Fibroblast of the aortic adventitia (primary cell): ENCODE results near the gene NUBP2. TPM values are rescaled to one million over a fixed set of nuclear protein-coding genes. Genes with fewer than 3 reads are reported as not detected.
A peak's percentile ranks its signal among the peaks of the same experiment; 100 is the strongest.

Experiments
- DNase-seq: peaks from one replicate; pipeline ENCODE4 v3.0.0-alpha.2; 2010; ENCODE audit warnings: low read depth
- H3K4me3 ChIP-seq: 2 replicates; pipeline ENCODE4 v1.5.1; 2011; ENCODE audit warnings: low read depth, mild to moderate bottlenecking, control low read depth, low read length, moderate library complexity
- total RNA-seq: library from RNA; depleted of rRNA; stranded (reverse); fragments of >200 nt; gene quantifications from 2 replicates; pipeline ENCODE4 v1.2.3, GENCODE V29; 2012; ENCODE audit warnings: low replicate concordance
- TF ChIP-seq, protein P1 (sequence below): IDR thresholded peaks from 2 replicates; pipeline ENCODE4 v1.5.1; 2011; ENCODE audit warnings: mild to moderate bottlenecking, low read length, control low read depth, inconsistent platforms; ENCODE audit not compliant: insufficient read depth

The NUBP2 gene
- total RNA-seq, 1 donor = 44.6 TPM

DNA sequence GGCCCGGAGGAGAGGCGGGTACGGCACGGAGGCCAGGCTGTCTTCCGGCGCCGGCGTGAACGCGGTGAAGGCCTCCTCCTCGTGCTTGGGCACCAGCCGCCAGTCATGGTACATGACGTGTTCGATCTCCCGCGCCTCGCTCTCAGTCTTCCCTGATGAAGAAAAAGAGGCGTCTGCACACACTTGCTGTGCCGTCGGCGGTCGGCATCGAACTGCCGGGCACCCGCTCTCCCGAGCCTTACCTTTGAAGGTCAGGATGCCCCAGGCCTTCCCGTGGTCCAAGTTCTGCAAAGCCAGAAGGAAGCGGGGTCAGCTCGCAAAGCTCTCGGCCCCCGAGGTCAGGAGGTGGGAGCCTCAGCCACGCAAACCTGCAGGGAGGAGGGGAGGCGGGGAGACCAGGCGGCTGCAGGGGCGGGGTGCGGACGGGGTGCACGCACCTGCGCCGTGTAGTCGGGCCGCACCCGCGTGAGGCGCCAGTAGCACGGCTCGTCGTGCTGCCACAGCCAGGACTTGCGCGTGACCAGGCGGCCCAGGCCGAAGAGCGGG, 10.3 kb upstream of the NUBP2 start, which contains the start of gene EME2:
EME2 (plus strand) TSS at position 449 of the 546 bp plus-strand sequence. CDS start 418 bp downstream, outside the sequence.
- DNase-seq = no peak
- peak within 1 kb of the TSS; percentile 84 for H3K4me3 ChIP-seq
- TF ChIP-seq, protein P1, sequence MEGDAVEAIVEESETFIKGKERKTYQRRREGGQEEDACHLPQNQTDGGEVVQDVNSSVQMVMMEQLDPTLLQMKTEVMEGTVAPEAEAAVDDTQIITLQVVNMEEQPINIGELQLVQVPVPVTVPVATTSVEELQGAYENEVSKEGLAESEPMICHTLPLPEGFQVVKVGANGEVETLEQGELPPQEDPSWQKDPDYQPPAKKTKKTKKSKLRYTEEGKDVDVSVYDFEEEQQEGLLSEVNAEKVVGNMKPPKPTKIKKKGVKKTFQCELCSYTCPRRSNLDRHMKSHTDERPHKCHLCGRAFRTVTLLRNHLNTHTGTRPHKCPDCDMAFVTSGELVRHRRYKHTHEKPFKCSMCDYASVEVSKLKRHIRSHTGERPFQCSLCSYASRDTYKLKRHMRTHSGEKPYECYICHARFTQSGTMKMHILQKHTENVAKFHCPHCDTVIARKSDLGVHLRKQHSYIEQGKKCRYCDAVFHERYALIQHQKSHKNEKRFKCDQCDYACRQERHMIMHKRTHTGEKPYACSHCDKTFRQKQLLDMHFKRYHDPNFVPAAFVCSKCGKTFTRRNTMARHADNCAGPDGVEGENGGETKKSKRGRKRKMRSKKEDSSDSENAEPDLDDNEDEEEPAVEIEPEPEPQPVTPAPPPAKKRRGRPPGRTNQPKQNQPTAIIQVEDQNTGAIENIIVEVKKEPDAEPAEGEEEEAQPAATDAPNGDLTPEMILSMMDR = no peak

DNA sequence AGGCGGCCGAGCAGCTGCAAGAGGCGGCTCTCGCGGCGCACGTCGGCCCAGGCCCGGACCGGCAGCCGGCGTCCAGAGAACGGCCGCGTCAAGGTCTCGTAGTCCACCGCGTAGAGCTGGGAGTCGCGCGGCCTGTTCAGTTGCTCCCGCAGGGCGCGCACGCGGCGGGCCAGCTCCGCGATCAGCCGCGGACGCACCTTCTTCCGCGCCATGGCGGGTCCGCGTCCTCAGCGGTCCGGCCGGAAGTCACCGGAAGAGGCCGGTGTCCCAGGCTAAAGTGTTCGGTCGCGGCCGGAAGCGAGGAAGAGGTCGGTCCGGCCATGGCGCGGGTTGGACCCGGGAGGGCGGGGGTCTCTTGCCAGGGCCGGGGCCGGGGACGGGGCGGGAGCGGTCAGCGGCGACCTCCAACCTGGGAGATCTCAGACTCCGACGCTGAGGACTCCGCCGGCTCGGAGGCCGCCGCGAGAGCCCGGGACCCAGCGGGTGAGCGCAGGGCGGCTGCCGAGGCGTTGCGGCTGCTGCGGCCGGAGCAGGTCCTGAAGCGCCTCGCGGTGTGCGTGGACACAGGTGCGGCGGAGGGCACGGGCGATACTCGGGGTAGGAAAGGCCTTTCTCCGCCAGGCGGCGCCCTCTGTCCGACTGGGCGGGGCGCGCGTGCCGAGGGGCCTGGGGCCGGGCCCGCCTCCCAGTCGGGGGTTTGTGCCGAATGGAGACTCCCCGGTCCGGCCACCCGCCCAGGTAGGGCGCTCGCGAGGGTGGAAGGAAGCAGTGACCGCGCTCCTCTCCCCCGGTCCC, 9.7 kb upstream of the NUBP2 start, which contains the start of gene MRPS34:
MRPS34 (minus strand) TSS at position 227 of the 795 bp plus-strand sequence; CDS start at position 212, 15 bp downstream.
- peak; percentile 83 for DNase-seq
- TF ChIP-seq, protein P1 = peak; percentile 66
- peak within 1 kb of the TSS; percentile 84 for H3K4me3 ChIP-seq

DNA sequence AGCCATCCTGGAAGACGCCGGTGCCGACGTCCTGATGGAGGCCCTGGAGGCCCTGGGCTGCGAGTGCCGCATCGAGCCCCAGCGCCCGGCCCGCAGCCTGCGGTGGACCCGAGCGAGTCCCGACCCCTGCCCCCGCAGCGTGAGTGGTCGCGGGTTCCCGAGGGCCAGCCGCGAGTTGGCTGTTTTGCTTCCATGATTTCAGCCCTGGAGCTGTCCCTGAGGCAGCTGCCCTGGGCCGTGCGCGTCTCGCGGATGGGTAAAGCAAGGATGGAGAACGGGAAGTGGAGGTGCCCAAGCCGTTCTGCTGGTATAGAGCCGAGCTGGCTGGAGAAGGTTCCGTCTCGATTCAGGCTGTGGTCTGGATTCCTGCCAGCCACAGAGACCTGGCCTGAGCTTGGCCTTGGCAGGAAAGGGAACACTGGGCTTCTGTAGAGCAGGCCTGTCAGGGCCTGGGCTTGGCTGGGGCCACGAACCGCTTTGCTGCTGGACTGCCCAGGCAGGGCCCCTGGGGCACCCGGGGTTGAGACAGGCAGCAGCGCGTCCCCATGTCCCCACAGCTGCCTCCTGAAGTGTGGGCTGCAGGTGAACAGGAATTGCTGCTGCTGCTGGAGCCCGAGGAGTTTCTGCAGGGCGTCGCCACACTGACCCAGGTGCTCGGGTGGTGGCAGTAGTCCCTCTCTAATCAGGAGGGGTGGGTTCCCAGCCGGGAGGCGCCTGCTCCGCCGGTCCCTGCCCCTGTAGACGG, 8.9 kb upstream of the NUBP2 start:
- TF ChIP-seq, protein P1 = no peak
- DNase-seq = peak; percentile 49
- H3K4me3 ChIP-seq = peak overlapping the region; percentile 84

DNA sequence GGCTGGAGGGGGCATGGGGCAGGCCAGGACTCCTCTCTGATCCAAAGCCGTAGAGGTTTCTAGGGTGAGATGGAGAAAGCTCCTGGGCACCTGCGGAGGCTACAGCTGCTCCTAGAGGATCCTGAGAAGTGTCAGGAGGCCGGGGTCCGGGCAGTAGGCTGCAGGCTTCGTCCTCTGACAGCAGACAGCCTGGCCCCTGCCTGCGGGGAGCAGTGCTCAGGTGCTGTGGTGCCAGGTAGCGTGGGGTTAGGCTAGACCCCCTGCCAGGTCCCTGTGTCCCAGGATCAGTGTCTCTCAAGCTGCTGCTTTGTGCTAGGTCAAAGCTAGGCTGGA, 8.3 kb upstream of the NUBP2 start:
- H3K4me3 ChIP-seq = peak overlapping the region; percentile 84
- DNase-seq = no peak
- TF ChIP-seq, protein P1 = no peak

DNA sequence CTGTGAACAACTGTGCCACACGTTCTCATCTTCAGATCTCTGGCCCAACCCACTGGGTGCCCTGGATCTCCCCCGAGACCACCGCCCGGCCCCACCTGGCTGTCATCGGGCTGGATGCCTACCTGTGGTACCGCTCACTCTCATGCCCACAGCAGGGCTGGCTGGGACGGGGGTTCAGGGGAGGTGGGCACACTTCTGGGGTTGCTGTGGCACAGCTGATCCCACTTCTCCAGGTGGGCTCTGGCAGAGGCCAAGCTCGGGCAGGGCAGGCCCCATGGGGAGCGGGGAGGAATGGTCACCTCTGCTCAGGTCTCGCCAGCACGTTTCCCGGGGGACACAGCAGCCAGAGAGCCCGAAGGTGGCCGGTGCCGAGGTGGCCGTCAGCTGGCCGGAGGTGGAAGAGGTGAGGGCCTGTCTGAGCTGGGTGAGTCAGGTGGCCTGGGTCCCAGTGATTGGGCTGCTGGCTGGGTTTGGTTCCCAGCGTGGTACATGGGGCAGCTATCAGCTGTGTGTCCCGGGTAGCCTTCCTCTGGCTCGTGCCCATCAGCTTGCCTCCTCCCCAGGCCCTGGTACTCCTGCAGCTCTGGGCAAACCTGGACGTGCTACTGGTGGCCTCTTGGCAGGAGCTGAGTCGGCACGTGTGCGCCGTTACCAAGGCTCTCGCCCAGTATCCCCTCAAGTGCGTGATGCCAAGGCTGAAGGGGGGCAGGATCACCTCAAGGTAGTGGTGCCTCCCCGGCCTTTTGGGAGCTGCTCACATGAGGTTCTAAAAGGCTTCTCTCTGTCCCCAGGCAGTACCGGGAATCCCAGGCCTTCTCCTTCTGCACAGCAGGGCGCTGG, 7.5 kb upstream of the NUBP2 start:
- DNase-seq = no peak
- TF ChIP-seq, protein P1 = no peak
- H3K4me3 ChIP-seq = peak overlapping the region; percentile 84
